Astrocyte (in vitro differentiated cells and primary cell): Measurements from ENCODE around the gene FAM135A.

Source experiments
- EZH2 ChIP-seq: IDR thresholded peaks from 2 replicates; pipeline ENCODE4 v1.6.1; 2012; ENCODE audit warnings: mild to moderate bottlenecking, low read length, inconsistent platforms; ENCODE audit not compliant: insufficient read depth
- TF ChIP-seq, protein P1 (sequence below): IDR thresholded peaks from 2 replicates; pipeline ENCODE4 v1.5.1; 2011; ENCODE audit warnings: low read depth, mild to moderate bottlenecking, inconsistent platforms, low read length, moderate library complexity; ENCODE audit not compliant: insufficient read depth

DNA sequence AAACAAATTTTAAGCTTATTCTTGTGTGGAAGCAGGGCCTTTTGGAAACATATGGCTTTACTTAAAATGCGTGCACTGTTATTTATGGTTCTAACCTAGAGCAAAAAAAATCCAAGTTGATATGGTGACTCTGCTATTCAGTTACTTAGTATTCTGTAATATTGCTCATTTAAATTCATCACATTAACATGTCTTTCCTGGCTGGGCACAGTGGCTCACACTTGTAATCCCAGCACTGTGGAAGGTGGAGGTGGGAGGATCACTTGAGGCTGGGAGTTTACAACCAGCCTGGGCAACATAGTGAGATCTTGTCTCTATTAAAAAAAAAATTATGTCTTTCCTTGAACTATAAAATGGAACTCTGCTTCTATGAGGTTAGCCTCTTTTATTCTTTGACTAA, 95.6 kb downstream of the FAM135A start:
- TF ChIP-seq, protein P1, sequence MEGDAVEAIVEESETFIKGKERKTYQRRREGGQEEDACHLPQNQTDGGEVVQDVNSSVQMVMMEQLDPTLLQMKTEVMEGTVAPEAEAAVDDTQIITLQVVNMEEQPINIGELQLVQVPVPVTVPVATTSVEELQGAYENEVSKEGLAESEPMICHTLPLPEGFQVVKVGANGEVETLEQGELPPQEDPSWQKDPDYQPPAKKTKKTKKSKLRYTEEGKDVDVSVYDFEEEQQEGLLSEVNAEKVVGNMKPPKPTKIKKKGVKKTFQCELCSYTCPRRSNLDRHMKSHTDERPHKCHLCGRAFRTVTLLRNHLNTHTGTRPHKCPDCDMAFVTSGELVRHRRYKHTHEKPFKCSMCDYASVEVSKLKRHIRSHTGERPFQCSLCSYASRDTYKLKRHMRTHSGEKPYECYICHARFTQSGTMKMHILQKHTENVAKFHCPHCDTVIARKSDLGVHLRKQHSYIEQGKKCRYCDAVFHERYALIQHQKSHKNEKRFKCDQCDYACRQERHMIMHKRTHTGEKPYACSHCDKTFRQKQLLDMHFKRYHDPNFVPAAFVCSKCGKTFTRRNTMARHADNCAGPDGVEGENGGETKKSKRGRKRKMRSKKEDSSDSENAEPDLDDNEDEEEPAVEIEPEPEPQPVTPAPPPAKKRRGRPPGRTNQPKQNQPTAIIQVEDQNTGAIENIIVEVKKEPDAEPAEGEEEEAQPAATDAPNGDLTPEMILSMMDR, result no peak
- no peak for TF ChIP-seq EZH2
